HCEC 1CT (cell line): Measurements from ENCODE around the gene ERC1.
A peak's percentile ranks its signal among the peaks of the same experiment; 100 is the strongest.
"Not testable (repeated sequence)": the region's sequence is repeated elsewhere in the genome, so short reads cannot be mapped to it uniquely, and the experiment has no call there.

ENCODE experiments used
- DNase-seq: peaks from one replicate; pipeline ENCODE4 v3.0.0-alpha.2; 2017

Gene ERC1

GRCh38 chr12:1199700-1200099, 208.7 kb downstream of the ERC1 start:
- no peak for DNase-seq

- no peak for DNase-seq
Measured at GRCh38 chr12:1201030-1201429, 210.0 kb downstream of the ERC1 start.

- DNase-seq: no peak
Measured at GRCh38 chr12:1201886-1202285, 210.9 kb downstream of the ERC1 start.

GRCh38 chr12:1203735-1204019, 212.7 kb downstream of the ERC1 start:
- DNase-seq: no peak

GRCh38 chr12:1204581-1205121, 213.6 kb downstream of the ERC1 start:
- no peak for DNase-seq

- peak; percentile 44 for DNase-seq
Measured at GRCh38 chr12:1205512-1206060, 214.6 kb downstream of the ERC1 start.

GRCh38 chr12:1206118-1206734, 215.2 kb downstream of the ERC1 start:
- DNase-seq: no peak

GRCh38 chr12:1207276-1207675, 216.3 kb downstream of the ERC1 start:
- DNase-seq: no peak

- not testable (repeated sequence) for DNase-seq
Measured at GRCh38 chr12:1208719-1209118, 217.7 kb downstream of the ERC1 start.

GRCh38 chr12:1212526-1212925, 221.5 kb downstream of the ERC1 start:
- no peak for DNase-seq

GRCh38 chr12:1213205-1213604, 222.2 kb downstream of the ERC1 start:
- DNase-seq: no peak

GRCh38 chr12:1213618-1214205, 222.7 kb downstream of the ERC1 start:
- DNase-seq: no peak

GRCh38 chr12:1216560-1216959, 225.5 kb downstream of the ERC1 start:
- DNase-seq: no peak

- DNase-seq: peak; percentile 50
Measured at GRCh38 chr12:1217191-1217949, 226.3 kb downstream of the ERC1 start.

GRCh38 chr12:1218369-1218768, 227.3 kb downstream of the ERC1 start:
- DNase-seq: no peak

GRCh38 chr12:1220127-1221092, 229.4 kb downstream of the ERC1 start:
- DNase-seq: no peak

- no peak for DNase-seq
Measured at GRCh38 chr12:1222858-1223639, 232.0 kb downstream of the ERC1 start.

- no peak for DNase-seq
Measured at GRCh38 chr12:1226951-1227350, 235.9 kb downstream of the ERC1 start.

- no peak for DNase-seq
Measured at GRCh38 chr12:1234073-1234472, 243.1 kb downstream of the ERC1 start.

- no peak for DNase-seq
Measured at GRCh38 chr12:1246637-1247036, 255.6 kb downstream of the ERC1 start.

GRCh38 chr12:1250641-1251040, 259.6 kb downstream of the ERC1 start:
- DNase-seq: no peak

- no peak for DNase-seq
Measured at GRCh38 chr12:1252758-1253157, 261.7 kb downstream of the ERC1 start.
